PFSK-1 (cell line): ENCODE data around the gene RFX3.

Experiments
- FOXP2 ChIP-seq: optimal IDR thresholded peaks from 2 replicates; pipeline ENCODE3; 2011; ENCODE audit warnings: borderline replicate concordance, control low read depth, inconsistent platforms; ENCODE audit not compliant: insufficient read depth; ENCODE audit errors: extremely low read length, extremely low read depth
- POLR2AphosphoS5 ChIP-seq: IDR thresholded peaks from 2 replicates; pipeline ENCODE4 v1.6.1; 2012; ENCODE audit warnings: low read depth, mild to moderate bottlenecking, control low read depth, low read length, moderate library complexity
- REST ChIP-seq, 2 experiments: IDR thresholded peaks; 2 replicates each; pipeline versions ENCODE4 v1.6.1 to v1.8.0; 2011 to 2012; ENCODE audit warnings: low read depth in 2 of 2, low read length in 2 of 2, control low read depth in 1 of 2, inconsistent platforms in 1 of 2, mild to moderate bottlenecking in 1 of 2, moderate library complexity in 1 of 2; ENCODE audit not compliant: insufficient read depth in 1 of 2
- SIN3A ChIP-seq: IDR thresholded peaks from 2 replicates; pipeline ENCODE4 v1.6.1; 2012; ENCODE audit warnings: mild to moderate bottlenecking, low read length, moderate library complexity, borderline replicate concordance; ENCODE audit not compliant: insufficient read depth
- TAF1 ChIP-seq: IDR thresholded peaks from 2 replicates; pipeline ENCODE4 v1.6.1; 2012; ENCODE audit warnings: low read length, control low read depth, borderline replicate concordance; ENCODE audit not compliant: insufficient read depth

The RFX3 gene

GRCh38 chr9:3235497-3235896 is 290.3 kb downstream of the RFX3 start:
- TF ChIP-seq FOXP2, result no peak

GRCh38 chr9:3224931-3225330 is 300.9 kb downstream of the RFX3 start:
- TF ChIP-seq SIN3A (no peak), TAF1 (no peak), POLR2AphosphoS5 (no peak), REST (IDR thresholded peaks at IDR 0.05; ENCODE audit: insufficient read depth in 1 of 2, low read depth in 2 of 2, low read length in 2 of 2) (no peak), FOXP2 (no peak)

- no peak for TF ChIP-seq SIN3A
- TF ChIP-seq TAF1, result no peak
- no peak for TF ChIP-seq REST (IDR thresholded peaks at IDR 0.05; ENCODE audit: insufficient read depth in 1 of 2, low read depth in 2 of 2, low read length in 2 of 2)
- TF ChIP-seq POLR2AphosphoS5, result no peak
- no peak for TF ChIP-seq FOXP2
Measured at GRCh38 chr9:3215658-3216057, 310.1 kb downstream of the RFX3 start.

- no peak for TF ChIP-seq TAF1
- no peak for TF ChIP-seq POLR2AphosphoS5
- TF ChIP-seq REST (IDR thresholded peaks at IDR 0.05; ENCODE audit: insufficient read depth in 1 of 2, low read depth in 2 of 2, low read length in 2 of 2), result no peak
- no peak for TF ChIP-seq FOXP2
Measured at GRCh38 chr9:3214741-3215140, 311.1 kb downstream of the RFX3 start.

GRCh38 chr9:3205421-3206095 is 320.2 kb downstream of the RFX3 start:
- TF ChIP-seq SIN3A (no peak), TAF1 (no peak), FOXP2 (no peak), REST (IDR thresholded peaks at IDR 0.05; ENCODE audit: insufficient read depth in 1 of 2, low read depth in 2 of 2, low read length in 2 of 2) (no peak), POLR2AphosphoS5 (no peak)
